Tibial nerve (tissue), 3 donors: Measurements from ENCODE around the gene CDKN1A.

Experiments
- POLR2A ChIP-seq, 2 donors: fragments of 450-650 bp; IDR thresholded peaks; one replicate each; pipeline ENCODE4 v1.6.1; 2017; ENCODE audit warnings: antibody characterized with exemption in 2 of 2, mild to moderate bottlenecking in 2 of 2, moderate library complexity in 2 of 2
- TF ChIP-seq, protein P1 (sequence below), 5 experiments: fragments of 200-600 bp in 3 of 5; fragments of 450-650 bp in 2 of 5; sonication (generic) in 3 of 5; IDR thresholded peaks; one replicate each; pipeline ENCODE4 v1.5.1; 2016 to 2019; ENCODE audit warnings: antibody characterized with exemption in 5 of 5, mild to moderate bottlenecking in 3 of 5, moderate library complexity in 2 of 5

GRCh38 chr6:36674942-36675341 is 3.6 kb upstream of the CDKN1A start:
- TF ChIP-seq, protein P1, sequence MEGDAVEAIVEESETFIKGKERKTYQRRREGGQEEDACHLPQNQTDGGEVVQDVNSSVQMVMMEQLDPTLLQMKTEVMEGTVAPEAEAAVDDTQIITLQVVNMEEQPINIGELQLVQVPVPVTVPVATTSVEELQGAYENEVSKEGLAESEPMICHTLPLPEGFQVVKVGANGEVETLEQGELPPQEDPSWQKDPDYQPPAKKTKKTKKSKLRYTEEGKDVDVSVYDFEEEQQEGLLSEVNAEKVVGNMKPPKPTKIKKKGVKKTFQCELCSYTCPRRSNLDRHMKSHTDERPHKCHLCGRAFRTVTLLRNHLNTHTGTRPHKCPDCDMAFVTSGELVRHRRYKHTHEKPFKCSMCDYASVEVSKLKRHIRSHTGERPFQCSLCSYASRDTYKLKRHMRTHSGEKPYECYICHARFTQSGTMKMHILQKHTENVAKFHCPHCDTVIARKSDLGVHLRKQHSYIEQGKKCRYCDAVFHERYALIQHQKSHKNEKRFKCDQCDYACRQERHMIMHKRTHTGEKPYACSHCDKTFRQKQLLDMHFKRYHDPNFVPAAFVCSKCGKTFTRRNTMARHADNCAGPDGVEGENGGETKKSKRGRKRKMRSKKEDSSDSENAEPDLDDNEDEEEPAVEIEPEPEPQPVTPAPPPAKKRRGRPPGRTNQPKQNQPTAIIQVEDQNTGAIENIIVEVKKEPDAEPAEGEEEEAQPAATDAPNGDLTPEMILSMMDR (IDR thresholded peaks at IDR 0.05), result no peak
- TF ChIP-seq POLR2A (IDR thresholded peaks at IDR 0.05), result no peak
